Measurements from ENCODE around the gene LRRC30.

GRCh38 chr18:7207366-7207915, 23.4 kb upstream of the LRRC30 start:
- TF ChIP-seq CTCF (IDR thresholded peaks at IDR 0.05) (no peak), POLR2AphosphoS5 (IDR thresholded peaks at IDR 0.05; ENCODE audit: insufficient read depth in 1 of 2, low read depth in 1 of 2) (no peak), POLR2A (IDR thresholded peaks at IDR 0.05) (no peak)

Data from vagina (tissue), 2 donors.